SH-SY5Y (cell line): ENCODE results near the gene RETREG1.

Experiments used
- GATA2 ChIP-seq: IDR thresholded peaks from 2 replicates; pipeline ENCODE4 v1.6.1; 2011; ENCODE audit warnings: mild to moderate bottlenecking, low read depth, low read length
- GATA3 ChIP-seq: IDR thresholded peaks from 2 replicates; pipeline ENCODE4 v1.6.1; 2011; ENCODE audit warnings: low read depth, mild to moderate bottlenecking, low read length, moderate library complexity

RETREG1 gene

GRCh38 chr5:16461026-16461425 is 155.8 kb downstream of the RETREG1 start:
- TF ChIP-seq GATA3: no peak
- TF ChIP-seq GATA2: no peak

DNA sequence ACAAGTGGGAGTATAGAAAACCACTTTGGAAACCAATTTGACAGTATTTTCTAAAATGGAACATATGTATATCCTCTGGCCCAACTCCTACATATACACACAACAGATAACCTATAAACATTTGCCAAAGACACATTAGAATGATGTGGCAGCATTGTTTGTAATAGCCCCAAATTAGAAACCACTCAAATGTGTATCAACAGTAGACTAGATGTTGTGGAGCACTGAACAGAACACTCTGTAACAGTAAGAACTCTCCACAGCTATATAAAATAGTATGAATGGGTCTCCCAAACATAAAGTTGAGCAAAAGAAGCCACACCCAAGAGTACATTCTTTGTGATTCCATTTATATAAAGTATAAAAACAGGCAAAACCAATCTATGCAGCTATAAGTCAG is 157.3 kb downstream of the RETREG1 start:
- no peak for TF ChIP-seq GATA2
- no peak for TF ChIP-seq GATA3

DNA sequence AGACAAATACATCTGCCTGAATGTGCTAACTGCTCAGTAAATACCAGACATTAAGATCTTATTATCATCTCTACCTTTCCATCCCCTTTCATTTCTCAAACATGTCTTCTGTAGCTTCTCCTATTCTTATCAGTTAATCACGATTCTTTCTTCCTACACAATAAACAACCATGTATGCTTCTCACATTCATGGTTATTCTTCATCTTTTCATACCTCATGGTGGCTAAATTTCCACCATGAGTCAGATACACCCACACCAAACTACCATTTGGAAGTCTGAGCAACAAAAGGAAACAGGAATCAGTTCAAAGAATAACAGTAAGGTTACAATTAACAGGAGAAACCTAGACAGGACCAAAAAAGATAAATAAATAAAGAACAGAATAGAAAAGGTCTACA is 158.9 kb downstream of the RETREG1 start:
- TF ChIP-seq GATA2 (no peak), GATA3 (no peak)

- TF ChIP-seq GATA2: no peak
- no peak for TF ChIP-seq GATA3
Measured at GRCh38 chr5:16457451-16457850, 159.3 kb downstream of the RETREG1 start.

DNA sequence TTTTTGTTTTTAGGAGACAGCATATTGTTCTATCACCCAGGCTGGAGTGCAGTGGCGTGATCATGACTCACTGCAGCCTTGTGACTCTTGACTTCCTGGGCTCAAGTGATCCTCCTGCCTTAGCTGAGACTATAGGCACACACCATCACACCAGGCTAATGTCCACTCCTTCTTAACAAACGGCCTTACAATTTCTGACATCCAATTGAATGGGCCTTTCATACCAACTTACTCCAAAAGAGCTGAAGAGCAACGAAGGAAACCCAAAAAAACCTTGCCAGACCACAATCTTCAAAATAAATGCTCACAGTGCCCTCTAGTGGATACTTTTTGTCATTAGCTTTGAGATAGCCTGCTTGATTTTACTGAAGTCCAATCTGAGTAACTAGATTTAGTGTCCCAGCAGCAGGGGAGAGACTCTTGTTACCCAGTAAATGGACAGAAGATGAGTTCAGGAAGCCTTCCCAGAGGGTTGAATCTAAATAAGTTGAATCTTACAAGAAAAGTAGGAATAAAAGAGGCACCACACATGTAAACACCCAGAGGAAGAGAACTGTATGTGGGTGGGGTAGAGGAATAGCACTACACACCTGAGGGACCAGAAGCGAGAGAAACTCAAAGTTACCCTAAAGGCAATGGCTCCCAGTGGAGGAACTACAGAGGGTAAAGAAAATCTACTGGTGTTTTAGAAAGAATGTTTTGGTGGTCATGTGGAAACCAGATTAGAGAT is 160.5 kb downstream of the RETREG1 start:
- TF ChIP-seq GATA2: no peak

DNA sequence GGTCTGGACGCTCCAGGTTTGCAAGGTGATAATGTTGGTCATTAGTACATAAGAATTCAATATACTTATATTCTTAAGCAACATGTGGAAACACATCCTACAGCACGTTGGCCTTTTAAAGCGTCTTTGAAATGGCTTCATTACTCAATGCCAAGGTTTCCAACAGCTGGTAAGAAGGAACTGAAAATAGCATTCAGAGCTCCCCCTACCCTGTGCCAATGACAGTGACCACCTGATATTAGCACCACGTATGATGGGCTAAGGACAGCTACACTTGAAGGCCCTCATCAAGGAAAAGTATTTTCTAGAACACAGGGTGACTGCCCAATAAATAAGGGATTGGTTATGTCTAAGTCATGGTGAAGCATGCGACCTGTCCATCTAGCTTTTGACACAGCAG is 161.1 kb downstream of the RETREG1 start:
- no peak for TF ChIP-seq GATA3
- TF ChIP-seq GATA2: no peak

- TF ChIP-seq GATA3 (no peak), GATA2 (no peak)
Measured at GRCh38 chr5:16454686-16455085, 162.1 kb downstream of the RETREG1 start.

- TF ChIP-seq GATA2 (no peak), GATA3 (no peak)
Measured at GRCh38 chr5:16453609-16454008, 163.2 kb downstream of the RETREG1 start.

DNA sequence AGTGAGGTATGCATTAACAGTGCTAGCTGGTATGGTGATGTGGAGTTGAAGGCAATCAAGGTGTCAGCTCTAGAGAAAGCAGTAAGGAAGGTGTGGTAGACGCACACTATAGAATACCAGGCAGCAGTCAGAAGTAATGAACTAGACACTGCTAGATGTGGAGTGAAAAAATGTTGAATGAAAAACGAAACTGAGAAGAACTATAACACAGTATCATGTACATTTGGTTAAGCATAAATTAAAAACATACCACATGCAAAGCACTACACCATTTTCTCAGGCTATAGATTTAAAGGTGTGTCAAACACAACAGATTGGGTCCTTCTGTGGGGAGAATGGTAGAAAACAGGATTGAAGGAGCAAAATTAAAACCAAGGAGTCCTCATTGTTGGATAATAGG is 166.6 kb downstream of the RETREG1 start:
- TF ChIP-seq GATA3 (no peak), GATA2 (no peak)

DNA sequence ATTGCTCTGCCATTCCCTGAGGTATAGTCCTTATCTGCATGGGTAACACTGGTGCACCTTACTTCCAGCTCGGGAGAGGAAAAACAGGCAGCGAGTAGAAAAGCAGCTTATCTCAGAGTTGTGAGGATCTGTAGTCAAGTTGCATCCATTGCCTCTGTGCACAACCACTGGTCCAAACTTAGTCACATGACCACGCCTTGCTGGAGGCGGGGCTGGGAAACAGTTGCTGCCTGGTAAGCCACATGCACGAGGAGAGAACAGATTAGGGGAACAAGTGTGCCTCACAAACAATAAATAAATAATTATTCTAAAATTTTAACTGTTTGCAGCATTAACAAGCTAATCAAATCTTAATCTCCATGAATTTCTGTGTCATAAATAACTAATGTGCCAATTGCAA is 169.8 kb downstream of the RETREG1 start:
- no peak for TF ChIP-seq GATA3
- no peak for TF ChIP-seq GATA2

DNA sequence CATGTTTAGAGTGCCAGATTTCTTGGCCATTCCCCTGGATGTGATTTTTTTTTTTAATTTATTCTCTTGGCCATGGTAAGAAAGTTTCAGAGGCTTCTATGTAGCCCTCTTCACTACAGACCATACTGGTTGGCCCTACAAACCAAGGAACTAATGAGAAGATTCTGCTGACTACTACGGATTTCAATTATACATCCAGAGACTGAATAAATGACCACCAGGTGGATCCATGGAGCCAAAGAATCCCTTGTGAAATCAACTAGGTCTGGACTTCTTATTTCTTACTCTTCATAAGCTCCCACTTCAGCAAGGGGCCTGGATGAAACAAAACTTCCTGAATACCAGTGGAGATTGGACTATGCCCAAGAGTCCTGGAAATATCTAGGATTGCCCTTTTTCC is 178.8 kb downstream of the RETREG1 start:
- TF ChIP-seq GATA3: no peak
- TF ChIP-seq GATA2: no peak

- no peak for TF ChIP-seq GATA2
- no peak for TF ChIP-seq GATA3
Measured at GRCh38 chr5:16431490-16431889, 185.3 kb downstream of the RETREG1 start.

GRCh38 chr5:16430349-16431089 is 186.3 kb downstream of the RETREG1 start:
- TF ChIP-seq GATA2 (no peak), GATA3 (no peak)

- TF ChIP-seq GATA2 (no peak), GATA3 (no peak)
Measured at GRCh38 chr5:16428359-16428758, 188.4 kb downstream of the RETREG1 start.

DNA sequence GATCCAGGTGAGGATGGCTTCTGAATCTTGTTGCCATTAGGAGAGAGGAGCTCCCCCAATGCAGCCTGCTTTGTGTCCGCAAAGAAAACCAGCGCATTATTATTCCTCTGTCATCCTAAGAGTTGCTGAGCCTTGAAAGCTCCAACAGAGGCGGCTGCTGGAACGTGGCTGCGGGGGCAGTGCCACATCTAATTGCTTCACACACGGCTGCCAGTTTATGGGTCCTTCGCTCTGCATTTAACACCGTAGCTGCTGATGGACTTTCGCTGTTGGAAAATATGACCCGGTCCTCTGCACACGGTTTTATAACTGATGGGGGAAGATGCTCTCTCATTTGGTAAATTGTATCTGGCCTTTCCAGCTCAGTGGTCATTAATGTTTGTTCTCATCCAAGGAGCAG is 189.2 kb downstream of the RETREG1 start:
- no peak for TF ChIP-seq GATA2
- no peak for TF ChIP-seq GATA3
